Gastroesophageal sphincter (tissue), 4 donors: ENCODE results near the gene WFDC1. TPM values are rescaled to one million over a fixed set of nuclear protein-coding genes. Genes with fewer than 3 reads are reported as not detected.

Experiments
- ATAC-seq: fragments of 150-250 bp; one replicate; pipeline ENCODE4 v1.9.1; 2016; ENCODE audit warnings: mild to moderate bottlenecking, moderate library complexity
- H3K27ac ChIP-seq, 4 donors: fragments of 200-600 bp; sonication (generic) in 3 of 4; 1 replicate in 3 of 4; 2 replicates in 1 of 4; pipeline ENCODE4 v1.5.1; 2016 to 2019
- H3K27me3 ChIP-seq: fragments of 200-600 bp; sonication (generic); one replicate; pipeline ENCODE4 v1.5.1; 2019
- H3K36me3 ChIP-seq, 2 donors: fragments of 200-600 bp; sonication (generic); one replicate each; pipeline ENCODE4 v1.5.1; 2019; ENCODE audit warnings: control low read depth in 1 of 2
- H3K4me1 ChIP-seq, 3 donors: fragments of 200-600 bp; sonication (generic); 1 replicate in 2 of 3; 2 replicates in 1 of 3; pipeline ENCODE4 v1.5.1; 2016 to 2019; ENCODE audit warnings: control low read depth in 2 of 3
- H3K4me3 ChIP-seq, 2 donors: fragments of 200-600 bp; sonication (generic); one replicate each; pipeline ENCODE4 v1.5.1; 2019; ENCODE audit warnings: mild to moderate bottlenecking in 1 of 2, moderate library complexity in 1 of 2
- H3K9me3 ChIP-seq, 3 donors: fragments of 200-600 bp; sonication (generic); one replicate each; pipeline ENCODE4 v1.5.1; 2017 to 2019; ENCODE audit warnings: control low read depth in 2 of 3
- CTCF ChIP-seq, 4 experiments: fragments of 200-600 bp in 2 of 4; fragments of 450-650 bp in 2 of 4; sonication (generic) in 1 of 4; IDR thresholded peaks; one replicate each; pipeline ENCODE4 v1.5.1; 2017 to 2019; ENCODE audit warnings: antibody characterized with exemption in 4 of 4, mild to moderate bottlenecking in 2 of 4, moderate library complexity in 2 of 4
- EP300 ChIP-seq: sonication (generic); formaldehyde crosslinking; IDR thresholded peaks from one replicate; pipeline ENCODE4 v1.6.1; 2017; ENCODE audit warnings: antibody characterized with exemption, mild to moderate bottlenecking
- POLR2A ChIP-seq, 2 donors: fragments of 450-650 bp; IDR thresholded peaks; one replicate each; pipeline ENCODE4 v1.6.1; 2017; ENCODE audit warnings: antibody characterized with exemption in 2 of 2, mild to moderate bottlenecking in 2 of 2, moderate library complexity in 1 of 2
- POLR2AphosphoS5 ChIP-seq: sonication (generic); formaldehyde crosslinking; IDR thresholded peaks from one replicate; pipeline ENCODE4 v1.6.1; 2017; ENCODE audit warnings: antibody characterized with exemption
- WGBS, 2 donors: methylation state at CpG; one replicate each; pipeline ENCODE4 v1.1.5; 2018; ENCODE audit warnings: low coverage in 1 of 2; 5-methylcytosine and 5-hydroxymethylcytosine counted together
- total RNA-seq, 4 donors: library from RNA; depleted of rRNA; stranded (reverse); fragments of >200 nt; gene quantifications; one replicate each; pipeline ENCODE4 v1.1.0, GENCODE V29; 2016

Gene WFDC1
- total RNA-seq, 4 donors from 2014 or later: 25.0 to 53.1 (median 38.2) TPM

GRCh38 chr16:84275585-84276151 is 19.0 kb upstream of the WFDC1 start:
- ATAC-seq: no peak
- Histone ChIP-seq H3K27ac (no peak overlapping the region), H3K4me1 (no peaks in the 10 kb centered on the region), H3K27me3 (peaks cover 10% of the 10 kb centered on the region), H3K36me3 (no peaks in the 10 kb centered on the region), H3K4me3 (no peak overlapping the region), H3K9me3 (no peaks in the 10 kb centered on the region)
- WGBS, 2 donors: 72 to 80% methylated on average over 1 to 5 of the region's 6 CpGs
- TF ChIP-seq CTCF (IDR thresholded peaks at IDR 0.05) (no peak), POLR2A (IDR thresholded peaks at IDR 0.05) (no peak), EP300 (no peak), POLR2AphosphoS5 (no peak)

GRCh38 chr16:84277244-84277823 is 17.3 kb upstream of the WFDC1 start:
- TF ChIP-seq POLR2AphosphoS5 (no peak), EP300 (no peak), CTCF (IDR thresholded peaks at IDR 0.05) (peak in 3 of 4 experiments; percentile 87 to 90 (median 87)), POLR2A (IDR thresholded peaks at IDR 0.05) (no peak)
- Histone ChIP-seq H3K36me3 (no peaks in the 10 kb centered on the region), H3K27me3 (peaks cover 7% of the 10 kb centered on the region), H3K9me3 (no peaks in the 10 kb centered on the region), H3K27ac (no peak overlapping the region), H3K4me1 (no peaks in the 10 kb centered on the region), H3K4me3 (no peak overlapping the region)
- WGBS, 2 donors: 49% methylated on average over 7 of the region's 10 CpGs; no CpG with 5 or more reads in 1 of the 2 donors
- ATAC-seq: peak; percentile 73

- Histone ChIP-seq H3K36me3 (no peaks in the 10 kb centered on the region), H3K9me3 (no peaks in the 10 kb centered on the region), H3K4me3 (no peak overlapping the region), H3K27me3 (peaks cover 7% of the 10 kb centered on the region), H3K27ac (no peak overlapping the region), H3K4me1 (no peaks in the 10 kb centered on the region)
- no peak for ATAC-seq
- whole genome bisulfite sequencing, 2 donors: 91 to 96% methylated on average over 7 to 10 of the region's 12 CpGs
- no peak for TF ChIP-seq POLR2A (IDR thresholded peaks at IDR 0.05)
- TF ChIP-seq POLR2AphosphoS5: no peak
- no peak for TF ChIP-seq EP300
- TF ChIP-seq CTCF (IDR thresholded peaks at IDR 0.05): no peak
Measured at GRCh38 chr16:84278333-84278732, 16.3 kb upstream of the WFDC1 start.

- no peak for ATAC-seq
- Histone ChIP-seq H3K27me3 (peaks cover 7% of the 10 kb centered on the region), H3K36me3 (no peaks in the 10 kb centered on the region), H3K27ac (no peak overlapping the region), H3K4me3 (no peak overlapping the region), H3K4me1 (peaks cover 0 to 6% (median 2%) of the 10 kb centered on the region in 3 donors), H3K9me3 (no peaks in the 10 kb centered on the region)
- TF ChIP-seq POLR2A (IDR thresholded peaks at IDR 0.05) (no peak), CTCF (IDR thresholded peaks at IDR 0.05) (no peak), EP300 (no peak), POLR2AphosphoS5 (no peak)
- WGBS, 2 donors: 40 to 63% methylated on average over 3 to 4 of the region's 6 CpGs
Measured at GRCh38 chr16:84278968-84279367, 15.7 kb upstream of the WFDC1 start.

- ATAC-seq: no peak
- H3K27ac ChIP-seq: no peak overlapping the region
- H3K27me3 ChIP-seq: peaks cover 5% of the 10 kb centered on the region
- H3K9me3 ChIP-seq: no peaks in the 10 kb centered on the region
- no peak overlapping the region for H3K4me3 ChIP-seq
- 80 to 89% methylated on average over 4 to 11 of the region's 12 CpGs for WGBS, 2 donors
- peaks cover 0 to 15% (median 4%) of the 10 kb centered on the region in 3 donors for H3K4me1 ChIP-seq
- TF ChIP-seq CTCF (IDR thresholded peaks at IDR 0.05) (no peak), EP300 (no peak), POLR2A (IDR thresholded peaks at IDR 0.05) (no peak), POLR2AphosphoS5 (no peak)
- no peaks in the 10 kb centered on the region for H3K36me3 ChIP-seq
Measured at GRCh38 chr16:84279881-84280280, 14.8 kb upstream of the WFDC1 start.
